ENCODE results near the gene HEG1. TPM values are rescaled to one million over a fixed set of nuclear protein-coding genes. Genes with fewer than 3 reads are reported as not detected.

HEG1 gene
- total RNA-seq, 4 donors from 2014 or later = 13.6 to 22.7 (median 16.8) TPM

DNA sequence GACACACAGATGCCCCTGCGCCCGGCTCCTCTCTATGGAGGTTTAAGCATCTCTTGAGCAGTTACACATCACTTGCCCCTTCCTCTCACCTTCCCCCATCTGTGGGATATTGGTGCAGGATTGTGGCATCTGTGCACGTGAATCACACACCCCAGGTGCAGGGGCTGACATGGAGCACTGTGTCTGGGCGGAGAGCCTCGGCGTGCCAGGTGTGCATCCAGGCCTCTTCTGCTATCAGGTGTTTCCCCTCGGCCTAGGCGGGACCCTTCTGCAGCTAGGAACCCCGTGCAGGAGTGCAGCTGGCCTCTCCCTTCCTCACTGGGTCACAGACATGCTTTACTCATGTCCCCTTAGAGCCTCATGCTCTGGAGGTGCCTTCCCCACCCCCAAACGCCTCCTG, 87.8 kb downstream of the HEG1 start:
- intact Hi-C loops (cut with DNase I; ENCODE audit: low total_unique reads) = no loop called here
- no peak overlapping the region for H3K4me3 ChIP-seq (ENCODE audit: low read depth, poor library complexity, severe bottlenecking)
- TF ChIP-seq, protein P1, sequence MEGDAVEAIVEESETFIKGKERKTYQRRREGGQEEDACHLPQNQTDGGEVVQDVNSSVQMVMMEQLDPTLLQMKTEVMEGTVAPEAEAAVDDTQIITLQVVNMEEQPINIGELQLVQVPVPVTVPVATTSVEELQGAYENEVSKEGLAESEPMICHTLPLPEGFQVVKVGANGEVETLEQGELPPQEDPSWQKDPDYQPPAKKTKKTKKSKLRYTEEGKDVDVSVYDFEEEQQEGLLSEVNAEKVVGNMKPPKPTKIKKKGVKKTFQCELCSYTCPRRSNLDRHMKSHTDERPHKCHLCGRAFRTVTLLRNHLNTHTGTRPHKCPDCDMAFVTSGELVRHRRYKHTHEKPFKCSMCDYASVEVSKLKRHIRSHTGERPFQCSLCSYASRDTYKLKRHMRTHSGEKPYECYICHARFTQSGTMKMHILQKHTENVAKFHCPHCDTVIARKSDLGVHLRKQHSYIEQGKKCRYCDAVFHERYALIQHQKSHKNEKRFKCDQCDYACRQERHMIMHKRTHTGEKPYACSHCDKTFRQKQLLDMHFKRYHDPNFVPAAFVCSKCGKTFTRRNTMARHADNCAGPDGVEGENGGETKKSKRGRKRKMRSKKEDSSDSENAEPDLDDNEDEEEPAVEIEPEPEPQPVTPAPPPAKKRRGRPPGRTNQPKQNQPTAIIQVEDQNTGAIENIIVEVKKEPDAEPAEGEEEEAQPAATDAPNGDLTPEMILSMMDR (IDR thresholded peaks at IDR 0.05) = no peak
- TF ChIP-seq POLR2A (IDR thresholded peaks at IDR 0.05) = no peak
- 71 to 73% methylated on average over 8 to 10 of the region's 10 CpGs for WGBS, 2 donors
- no peak for DNase-seq (ENCODE audit: low spot score in 2 of 2)

DNA sequence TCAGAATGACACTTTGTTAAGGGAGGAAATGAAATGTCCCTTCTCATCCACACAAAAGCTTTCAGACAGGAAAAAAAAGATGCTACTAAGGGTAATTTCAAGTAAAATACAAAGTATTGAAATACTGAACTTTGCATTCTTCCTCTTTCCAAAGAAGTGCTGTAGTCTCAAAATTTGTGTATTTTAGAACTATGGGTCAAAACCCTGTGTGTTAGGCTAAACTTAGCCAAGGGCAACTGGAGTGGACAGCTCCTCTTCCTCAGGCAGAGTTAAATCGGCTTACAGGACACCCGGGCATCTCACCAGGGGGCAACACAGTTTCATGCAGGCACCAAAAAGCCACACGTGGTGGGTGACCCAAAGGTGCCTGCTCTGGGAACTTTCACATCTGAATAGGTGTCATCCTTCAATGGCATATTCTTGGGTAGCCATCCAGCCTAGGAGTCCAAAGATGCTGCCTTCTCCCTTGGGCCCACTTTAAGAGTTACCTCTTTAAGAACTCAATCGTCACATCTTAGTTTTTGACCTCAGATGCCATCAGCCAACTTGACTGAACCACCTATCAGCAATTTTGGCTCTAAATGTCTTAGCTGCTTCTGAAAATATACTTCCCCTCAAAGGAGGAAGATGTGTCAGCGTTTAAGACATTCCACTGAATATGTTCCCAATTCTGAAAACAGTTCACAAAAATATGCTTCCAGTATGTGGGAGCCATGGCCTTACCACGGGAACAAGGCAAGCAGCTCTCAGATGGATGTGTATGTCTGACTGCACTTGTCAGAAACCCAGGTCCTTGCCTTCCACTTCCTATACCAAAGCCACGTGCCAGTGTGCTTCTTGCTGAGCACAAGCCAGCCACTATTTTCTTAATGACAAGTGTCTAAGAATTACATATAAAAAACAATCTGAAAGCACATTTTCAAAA, 89.0 kb downstream of the HEG1 start:
- 77 to 79% methylated on average over 7 of the region's 7 CpGs for WGBS, 2 donors
- no peak for DNase-seq (ENCODE audit: low spot score in 2 of 2)
- TF ChIP-seq POLR2A (IDR thresholded peaks at IDR 0.05) = no peak
- TF ChIP-seq, protein P1 (IDR thresholded peaks at IDR 0.05) = no peak
- intact Hi-C loops (cut with DNase I; ENCODE audit: low total_unique reads) = no loop called here
- H3K4me3 ChIP-seq (ENCODE audit: low read depth, poor library complexity, severe bottlenecking) = no peak overlapping the region

DNA sequence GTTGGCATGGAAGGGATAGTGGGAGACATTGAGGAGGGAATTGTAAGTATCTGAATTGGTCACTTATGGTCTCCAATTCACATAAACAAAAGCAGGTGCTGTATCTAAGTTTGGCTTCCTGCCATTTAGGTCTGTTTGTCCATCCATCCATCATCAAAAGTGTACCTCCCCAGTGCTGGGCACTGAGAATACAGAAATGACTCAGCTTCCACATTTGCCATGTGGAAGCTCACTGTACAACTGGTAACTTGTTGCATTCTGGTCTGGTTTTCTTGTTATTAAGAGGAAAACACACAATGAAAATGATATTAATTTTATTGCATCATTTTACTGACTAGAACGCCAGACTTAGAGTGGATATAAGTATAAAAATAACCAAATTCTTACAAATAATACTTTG, 90.4 kb downstream of the HEG1 start:
- intact Hi-C loops (cut with DNase I; ENCODE audit: low total_unique reads) = no loop called here
- no peak for TF ChIP-seq POLR2A (IDR thresholded peaks at IDR 0.05)
- TF ChIP-seq, protein P1 (IDR thresholded peaks at IDR 0.05) = no peak
- 76 to 85% methylated on average over 1 of the region's 1 CpG for WGBS, 2 donors
- DNase-seq (ENCODE audit: low spot score in 2 of 2) = no peak
- H3K4me3 ChIP-seq (ENCODE audit: low read depth, poor library complexity, severe bottlenecking) = no peak overlapping the region

DNA sequence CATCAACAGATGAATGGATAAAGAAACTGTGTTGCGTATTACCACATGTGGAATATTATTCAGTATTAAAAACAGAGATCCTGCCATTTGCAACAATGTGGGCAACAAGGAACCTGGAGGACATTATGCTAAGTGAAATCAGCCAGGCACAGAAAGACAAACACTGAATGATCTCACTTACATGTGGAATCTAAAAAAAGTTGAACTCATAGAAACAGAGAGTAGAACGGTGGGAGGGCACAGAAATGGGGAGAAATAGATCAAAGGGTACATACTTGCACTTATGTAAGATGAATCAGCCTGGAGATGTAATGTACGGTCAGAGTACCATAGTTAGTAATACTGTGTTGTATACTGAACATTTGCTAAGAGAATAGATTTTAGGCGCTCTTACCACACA, 91.4 kb downstream of the HEG1 start:
- WGBS, 2 donors = 58 to 67% methylated on average over 4 of the region's 4 CpGs
- intact Hi-C loops (cut with DNase I; ENCODE audit: low total_unique reads) = no loop called here
- no peak for DNase-seq (ENCODE audit: low spot score in 2 of 2)
- H3K4me3 ChIP-seq (ENCODE audit: low read depth, poor library complexity, severe bottlenecking) = no peak overlapping the region
- TF ChIP-seq, protein P1 (IDR thresholded peaks at IDR 0.05) = no peak
- TF ChIP-seq POLR2A (IDR thresholded peaks at IDR 0.05) = no peak

DNA sequence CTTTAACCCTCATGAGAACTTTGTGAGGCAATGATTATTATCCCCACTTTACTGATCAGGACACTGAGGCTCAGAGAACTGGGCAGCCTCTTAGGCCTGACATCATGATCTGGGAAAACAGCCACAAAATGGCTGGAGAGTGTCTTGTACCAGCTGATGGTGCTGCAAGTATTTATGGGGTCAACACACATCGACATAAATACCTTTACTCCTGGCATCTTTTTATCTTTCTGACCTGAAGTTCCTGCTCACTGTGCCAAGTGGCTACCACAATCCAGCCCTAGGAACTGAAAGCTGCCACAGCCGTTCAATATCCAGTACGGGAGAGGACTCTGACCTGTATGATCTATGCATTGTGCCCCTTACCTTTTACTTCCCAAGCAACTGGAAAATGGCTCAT, 92.0 kb downstream of the HEG1 start:
- no peak for DNase-seq (ENCODE audit: low spot score in 2 of 2)
- no peak overlapping the region for H3K4me3 ChIP-seq (ENCODE audit: low read depth, poor library complexity, severe bottlenecking)
- 47 to 61% methylated on average over 3 of the region's 3 CpGs for WGBS, 2 donors
- no peak for TF ChIP-seq POLR2A (IDR thresholded peaks at IDR 0.05)
- intact Hi-C loops (cut with DNase I; ENCODE audit: low total_unique reads) = no loop called here

DNA sequence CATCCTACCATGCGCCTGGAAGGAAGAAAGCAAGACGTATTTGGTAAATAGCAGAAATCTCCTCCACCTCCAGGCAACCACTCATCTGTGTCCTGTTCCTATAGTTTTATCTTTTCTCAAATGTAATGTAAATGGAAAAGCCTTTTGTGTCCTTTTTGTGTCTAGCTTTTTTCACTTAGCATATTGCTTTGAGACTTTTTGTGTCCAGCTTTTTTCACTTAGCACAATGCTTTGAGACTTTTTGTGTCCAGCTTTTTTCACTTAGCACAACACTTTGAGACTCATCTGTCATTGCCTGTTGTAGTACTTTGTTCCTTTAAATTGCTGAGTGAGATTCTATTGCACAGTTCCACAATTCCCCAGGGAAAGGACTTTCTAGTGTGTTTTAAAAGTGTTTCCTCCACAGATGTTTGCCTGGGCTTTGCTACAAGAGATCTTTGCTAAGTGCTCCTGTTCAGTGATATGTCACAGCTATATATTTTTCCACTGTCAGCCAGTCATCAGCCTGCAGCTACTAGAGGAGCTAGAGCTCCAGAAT, 93.3 kb downstream of the HEG1 start:
- intact Hi-C loops (cut with DNase I; ENCODE audit: low total_unique reads) = no loop called here
- no peak overlapping the region for H3K4me3 ChIP-seq (ENCODE audit: low read depth, poor library complexity, severe bottlenecking)
- TF ChIP-seq POLR2A (IDR thresholded peaks at IDR 0.05) = no peak
- TF ChIP-seq, protein P1 (IDR thresholded peaks at IDR 0.05) = no peak
- no peak for DNase-seq (ENCODE audit: low spot score in 2 of 2)
- 84 to 85% methylated on average over 2 of the region's 2 CpGs for WGBS, 2 donors

All from lower leg skin (tissue), 4 donors.